GM18951 (cell line): ENCODE results near the gene MIGA2.
"Not testable (repeated sequence)": the region's sequence is repeated elsewhere in the genome, so short reads cannot be mapped to it uniquely, and the experiment has no call there.

Source experiments
- POLR2A ChIP-seq: IDR thresholded peaks from 4 replicates; pipeline ENCODE4 v1.6.1; 2011; ENCODE audit warnings: mild to moderate bottlenecking; ENCODE audit not compliant: insufficient read length, insufficient read depth; ENCODE audit errors: extremely low read depth
- in situ Hi-C: fragments of 300-500 bp; cut with MboI; formaldehyde crosslinking; loops from one replicate; pipeline ENCODE4 v1.12.0; 2022; ENCODE audit warnings: low sequenced_read_pairs, mixed read lengths, inconsistent platforms; ENCODE audit not compliant: unreplicated experiment

Gene MIGA2

GRCh38 chr9:129036241-129036922 lies at the start of gene MIGA2:
Gene MIGA2 (plus strand): TSS chr9:129036626. CDS start chr9:129040595, 3,969 bp downstream.
- in situ Hi-C loops: no loop called here
- TF ChIP-seq POLR2A: peak; percentile 94

DNA sequence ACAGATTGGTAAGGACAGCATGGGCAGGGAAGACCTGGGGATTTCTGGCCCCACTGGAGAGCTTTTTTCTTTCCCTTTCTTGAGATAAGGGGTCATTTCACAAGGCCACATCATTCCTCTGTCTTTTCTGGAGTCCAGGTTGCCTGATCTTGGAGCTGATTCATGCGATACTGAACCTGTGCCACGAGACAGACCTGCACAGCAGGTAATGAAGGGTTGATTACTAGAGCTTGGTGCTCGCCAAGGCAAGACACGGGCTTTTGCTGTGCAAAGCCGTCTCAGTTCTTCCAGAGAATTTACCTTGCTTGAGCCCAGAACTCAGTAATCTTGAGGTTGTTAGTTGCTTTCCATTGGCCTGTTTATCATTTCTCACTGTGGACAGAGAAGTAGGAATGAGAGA lies 49.8 kb upstream of the MIGA2 start:
- TF ChIP-seq POLR2A: no peak
- in situ Hi-C loops: no loop called here

DNA sequence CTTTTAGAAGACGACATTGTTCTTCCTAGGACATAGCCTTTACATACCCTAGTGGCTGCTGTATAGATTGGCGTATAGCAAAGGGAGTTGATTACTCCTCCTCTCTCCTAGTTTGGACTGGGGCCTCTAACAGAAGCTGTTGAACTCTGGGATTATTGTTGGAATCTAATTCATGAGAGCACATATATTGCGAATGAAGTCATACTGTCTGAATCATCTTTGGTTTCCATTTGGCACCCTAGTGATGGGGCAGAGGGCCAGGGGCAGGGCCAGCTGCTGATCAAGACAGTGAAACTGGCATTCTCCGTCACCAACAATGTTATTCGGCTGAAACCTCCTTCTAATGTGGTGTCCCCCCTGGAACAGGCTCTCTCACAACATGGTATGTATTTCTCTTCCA lies 48.6 kb upstream of the MIGA2 start:
- in situ Hi-C loops: no loop called here
- no peak for TF ChIP-seq POLR2A

DNA sequence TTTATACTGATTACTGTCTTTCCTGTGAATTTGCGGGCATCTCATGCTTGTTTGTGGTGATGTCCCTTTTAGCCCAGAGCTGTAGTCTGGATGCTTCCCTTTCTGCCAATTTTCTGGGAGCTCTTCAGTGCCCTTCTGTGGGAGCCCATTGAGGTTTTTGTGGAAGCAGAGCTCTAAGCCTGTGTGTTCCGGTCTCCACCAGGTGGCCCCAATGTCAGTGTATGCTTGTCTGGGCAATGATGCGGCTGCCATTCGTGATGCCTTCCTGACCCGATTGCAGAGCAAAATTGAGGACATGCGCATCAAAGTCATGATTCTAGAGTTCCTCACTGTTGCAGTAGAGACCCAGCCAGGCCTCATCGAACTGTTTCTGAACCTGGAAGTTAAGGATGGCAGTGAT lies 43.4 kb upstream of the MIGA2 start:
- no peak for TF ChIP-seq POLR2A
- in situ Hi-C loops: no loop called here

DNA sequence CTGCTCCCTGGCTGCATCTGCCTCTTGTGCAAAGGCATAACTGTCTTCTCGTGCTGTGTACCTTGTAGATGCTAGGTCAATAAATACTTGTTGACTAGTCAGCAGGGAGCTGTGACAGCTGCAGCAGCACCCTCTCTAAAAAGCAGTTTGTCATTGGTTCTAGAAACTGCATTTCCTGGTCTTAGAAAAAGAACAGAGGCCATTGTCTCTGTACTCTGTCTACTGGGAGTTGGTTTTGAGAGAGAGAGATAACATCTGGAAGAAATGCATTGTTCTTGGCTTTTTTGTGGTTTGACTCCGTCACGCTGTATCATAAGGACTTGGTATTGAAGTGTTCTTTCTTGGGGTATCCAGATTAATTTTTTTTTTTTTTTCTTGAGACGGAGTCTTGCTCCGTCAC lies 40.6 kb upstream of the MIGA2 start:
- in situ Hi-C loops: no loop called here
- TF ChIP-seq POLR2A: no peak

DNA sequence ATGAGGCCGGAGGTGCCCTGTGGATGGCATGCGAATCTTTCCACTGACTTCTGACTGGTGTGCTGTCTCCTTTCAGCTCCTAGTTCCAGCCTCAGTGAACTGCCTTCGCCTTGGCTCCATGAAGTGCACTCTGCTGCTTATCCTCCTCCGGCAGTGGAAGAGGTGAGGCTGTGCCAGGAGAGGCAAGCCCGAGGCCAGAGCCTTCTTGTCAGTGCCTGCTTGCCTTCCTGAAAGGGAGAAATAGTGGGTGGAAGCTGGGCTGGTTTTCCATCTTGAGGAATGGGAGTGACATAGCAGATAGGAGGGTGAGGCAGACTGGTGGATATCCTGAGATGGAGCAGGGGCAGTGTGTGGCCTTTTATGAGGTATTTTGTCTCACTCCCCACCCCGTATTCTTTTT lies 38.0 kb upstream of the MIGA2 start:
- TF ChIP-seq POLR2A: no peak
- in situ Hi-C loops: no loop called here

DNA sequence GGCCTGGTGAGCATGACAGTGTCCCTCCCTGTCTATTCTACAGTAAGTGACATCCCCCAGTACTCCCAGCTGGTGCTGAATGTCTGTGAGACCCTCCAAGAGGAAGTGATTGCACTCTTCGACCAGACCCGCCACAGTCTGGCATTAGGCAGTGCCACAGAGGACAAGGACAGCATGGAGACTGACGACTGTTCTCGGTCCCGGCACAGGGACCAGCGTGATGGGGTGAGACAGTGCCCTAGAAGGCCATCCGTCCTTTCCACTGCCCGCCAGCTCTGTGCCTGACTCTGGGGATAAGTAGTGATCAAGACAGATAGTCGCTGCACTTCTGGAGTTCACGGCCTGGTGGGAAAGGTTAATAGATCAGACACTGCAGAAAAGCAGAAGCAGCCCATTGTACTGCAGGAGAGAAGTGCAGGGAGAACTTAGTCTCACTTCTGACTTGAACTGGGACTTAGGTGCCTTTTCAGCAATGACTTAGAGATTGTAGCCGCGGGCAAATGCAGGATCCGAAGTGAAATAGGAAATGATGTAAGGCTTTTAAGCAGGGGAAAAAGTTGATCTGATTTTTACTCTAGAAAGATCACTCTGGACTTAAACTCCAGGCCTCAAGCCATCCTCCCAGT lies 36.7 kb upstream of the MIGA2 start:
- in situ Hi-C loops: no loop called here
- no peak for TF ChIP-seq POLR2A

DNA sequence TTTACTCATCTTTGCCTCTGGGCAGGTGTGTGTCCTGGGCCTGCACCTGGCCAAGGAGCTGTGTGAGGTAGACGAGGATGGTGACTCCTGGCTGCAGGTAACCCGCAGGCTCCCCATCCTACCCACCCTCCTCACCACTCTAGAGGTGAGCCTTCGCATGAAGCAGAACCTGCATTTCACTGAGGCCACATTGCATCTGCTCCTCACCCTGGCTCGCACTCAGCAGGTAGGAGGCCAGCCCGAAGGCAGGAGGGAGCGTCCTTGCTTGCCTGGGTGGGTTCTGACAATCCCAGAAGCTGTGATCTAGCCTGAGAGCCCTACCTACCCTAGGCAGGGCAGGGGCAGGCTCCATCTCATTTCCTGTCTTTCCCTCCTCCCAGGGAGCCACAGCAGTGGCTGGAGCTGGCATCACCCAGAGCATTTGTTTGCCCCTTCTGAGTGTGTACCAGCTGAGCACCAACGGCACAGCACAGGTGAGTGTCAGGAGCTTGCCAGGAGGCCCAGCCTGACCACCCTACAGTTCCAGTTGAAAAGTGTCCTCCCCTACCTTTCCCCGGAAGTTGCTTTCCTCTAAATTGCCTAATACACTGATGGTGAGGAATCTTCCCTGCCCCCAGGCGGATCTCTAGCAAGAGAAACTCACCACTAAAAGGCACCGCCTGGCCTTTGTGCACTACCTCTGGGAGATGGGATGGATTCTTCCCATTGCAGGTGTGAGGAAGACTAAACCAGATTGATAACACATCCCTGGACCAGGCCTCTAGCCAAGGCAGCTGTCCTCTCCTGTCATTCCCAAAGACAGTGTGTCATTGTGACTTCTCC lies 34.7 kb upstream of the MIGA2 start:
- TF ChIP-seq POLR2A: no peak
- in situ Hi-C loops: no loop called here

GRCh38 chr9:129002992-129003391 lies 33.4 kb upstream of the MIGA2 start:
- TF ChIP-seq POLR2A: no peak
- in situ Hi-C loops: no loop called here

DNA sequence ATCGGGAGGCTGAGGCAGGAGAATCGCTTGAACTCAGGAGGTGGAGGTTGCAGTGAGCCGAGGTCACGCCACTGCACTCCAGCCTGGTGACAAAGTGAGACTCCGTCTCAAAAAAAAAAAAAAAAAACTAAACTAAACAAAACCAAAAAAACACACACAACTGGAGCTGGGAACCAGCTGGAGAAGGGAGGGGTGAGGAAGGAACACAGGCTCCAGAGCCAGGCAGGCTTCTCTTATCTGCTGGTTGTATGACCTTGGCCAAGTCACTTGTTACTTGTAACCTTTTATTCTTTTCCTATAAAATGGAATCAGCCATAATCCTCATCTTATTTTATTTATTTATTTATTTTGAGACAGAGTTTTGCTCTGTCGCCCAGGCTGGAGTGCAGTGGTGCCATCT lies 32.3 kb upstream of the MIGA2 start:
- in situ Hi-C loops: not testable (repeated sequence)

- TF ChIP-seq POLR2A: no peak
- in situ Hi-C loops: no loop called here
Measured at GRCh38 chr9:129005336-129005997, 31.0 kb upstream of the MIGA2 start.

GRCh38 chr9:129006328-129007034 lies 29.9 kb upstream of the MIGA2 start:
- in situ Hi-C loops: no loop called here
- no peak for TF ChIP-seq POLR2A
